GM21423 (cell line): ENCODE data around the gene SNX10.

Experiments used
- ATAC-seq: cut with Tn5 transposase; IDR thresholded peaks from one replicate; pipeline ENCODE4 v1.9.1; 2021; ENCODE audit warnings: mild to moderate bottlenecking, moderate library complexity; ENCODE audit not compliant: unreplicated experiment

The SNX10 gene

DNA sequence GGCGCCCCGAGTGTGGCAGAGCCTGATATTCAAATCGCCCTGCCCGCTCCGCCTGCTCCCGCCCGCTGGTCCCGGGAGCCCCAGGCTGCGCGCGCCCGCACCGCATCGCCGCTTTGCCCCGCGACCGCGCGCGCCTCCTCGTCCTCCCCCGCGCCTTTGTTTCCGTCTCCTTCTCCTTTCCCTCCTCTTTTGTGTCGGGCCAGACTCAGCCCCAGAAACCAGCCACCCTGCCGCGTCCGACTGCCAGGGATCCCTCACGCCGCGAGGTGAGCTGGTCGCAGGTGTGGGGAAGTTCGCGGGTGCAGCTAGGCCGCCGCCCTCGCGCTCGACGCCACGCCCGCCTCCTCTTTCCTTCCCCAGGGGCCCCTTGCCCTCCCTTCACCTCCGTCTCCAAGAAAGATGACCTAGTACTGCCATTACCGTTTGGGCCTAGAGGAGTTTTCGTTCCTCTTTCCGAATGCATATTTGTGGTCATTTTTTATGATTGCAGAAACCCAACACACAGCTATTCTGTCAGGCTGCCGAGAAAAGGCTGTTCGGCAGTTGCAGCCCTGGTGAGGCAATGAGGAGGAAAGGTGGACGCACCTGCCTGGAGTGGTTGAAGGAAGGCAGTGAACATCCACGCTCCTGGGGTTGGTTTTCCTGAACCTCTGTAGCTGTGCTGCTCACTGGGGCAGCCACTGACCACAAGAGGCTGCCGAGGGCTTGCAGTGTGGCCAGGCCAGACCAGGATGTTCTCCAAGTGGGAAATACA is 107.3 kb downstream of the SNX10 start:
- ATAC-seq = peak; percentile 91

DNA sequence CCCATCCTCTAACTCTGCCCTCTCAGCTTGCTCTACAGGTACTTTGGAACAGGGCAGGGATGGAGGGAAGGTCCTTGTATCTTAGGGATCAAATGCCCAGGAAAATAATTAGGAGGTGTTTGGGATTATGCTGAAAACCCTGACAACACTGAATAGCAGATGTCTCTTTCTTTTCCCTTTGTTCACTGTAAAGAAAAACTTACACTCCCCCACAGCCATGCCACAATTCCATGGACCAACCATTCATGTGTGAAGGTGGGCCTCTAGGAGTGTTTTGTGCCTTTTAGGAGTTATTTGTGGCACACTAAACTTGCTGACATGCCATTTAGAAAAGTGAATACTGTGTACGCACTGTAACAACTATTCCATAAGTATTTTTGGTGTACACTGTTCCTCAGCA is 108.1 kb downstream of the SNX10 start:
- ATAC-seq = no peak

DNA sequence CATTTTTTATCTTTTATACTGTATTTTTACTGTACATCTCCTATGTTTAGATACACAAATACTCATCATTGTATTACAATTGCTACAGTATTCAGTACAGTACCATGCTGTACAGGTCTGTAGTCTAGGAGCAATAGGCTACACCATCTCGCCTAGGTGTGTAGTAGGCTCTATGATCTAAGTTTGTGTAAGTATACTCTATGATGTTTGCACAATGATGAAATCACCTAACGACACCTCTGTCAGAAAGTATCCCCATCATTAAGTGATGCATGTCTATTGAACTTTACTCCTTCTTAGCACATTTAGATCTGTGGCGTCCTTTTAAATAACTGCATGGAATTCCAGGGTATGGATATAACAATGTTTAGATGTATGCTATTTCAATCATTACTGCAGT is 112.0 kb downstream of the SNX10 start:
- ATAC-seq = no peak

DNA sequence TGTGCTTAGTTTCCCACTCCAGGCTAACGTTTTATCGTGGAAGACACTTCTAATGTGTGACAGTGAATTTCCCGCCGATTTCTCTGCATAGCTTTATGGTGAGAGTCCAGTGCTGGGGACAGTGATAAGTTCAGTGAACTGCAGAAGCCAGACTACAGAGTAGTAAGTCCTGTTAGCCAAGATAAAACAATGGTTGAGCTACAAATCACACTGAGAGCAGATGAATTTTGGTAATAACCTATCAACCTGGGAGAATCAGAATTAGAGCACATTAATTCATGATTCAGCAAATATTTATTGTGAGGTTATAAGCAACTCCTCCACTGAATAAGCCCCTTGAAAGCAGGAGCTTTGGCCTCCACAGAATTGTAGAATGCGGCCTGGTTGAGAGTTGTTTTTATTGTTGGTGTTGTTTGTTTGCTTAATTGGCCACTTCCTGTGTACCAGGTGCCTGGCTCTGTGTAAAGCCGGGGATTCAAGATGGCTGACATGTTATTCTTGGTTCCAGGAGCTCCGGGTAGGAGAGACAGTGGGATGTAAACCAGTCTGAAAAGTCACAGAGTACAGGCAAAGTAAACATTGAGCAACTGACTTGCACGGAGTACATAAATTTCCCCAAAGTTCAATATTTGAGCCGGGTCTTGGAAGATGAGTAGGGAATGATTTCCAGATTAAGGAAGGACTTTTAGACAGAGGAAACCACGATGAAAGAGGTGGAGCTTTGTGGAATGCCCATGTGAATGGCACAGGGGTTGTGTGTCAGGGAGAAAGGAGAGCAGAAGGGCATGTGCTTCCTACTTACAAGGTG is 112.7 kb downstream of the SNX10 start:
- no peak for ATAC-seq

DNA sequence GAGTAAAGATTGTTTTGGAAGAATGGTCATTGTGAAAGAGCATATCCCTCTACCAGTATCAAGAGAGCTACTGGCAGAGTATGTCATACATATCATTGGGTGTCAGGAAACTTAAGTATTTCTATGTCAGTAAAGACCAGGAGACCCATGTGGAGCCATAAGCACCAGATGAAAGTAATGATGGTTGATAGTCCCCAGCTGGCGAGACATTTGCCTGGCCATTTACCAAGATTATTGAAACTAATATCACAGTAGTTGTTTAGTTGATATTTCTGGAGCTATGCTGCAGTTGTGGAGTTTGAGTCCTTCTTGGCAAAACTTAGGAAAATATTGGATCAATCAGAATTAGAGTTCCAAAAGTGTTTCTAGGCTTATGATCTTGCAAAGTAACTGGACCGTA is 114.8 kb downstream of the SNX10 start:
- ATAC-seq = no peak

DNA sequence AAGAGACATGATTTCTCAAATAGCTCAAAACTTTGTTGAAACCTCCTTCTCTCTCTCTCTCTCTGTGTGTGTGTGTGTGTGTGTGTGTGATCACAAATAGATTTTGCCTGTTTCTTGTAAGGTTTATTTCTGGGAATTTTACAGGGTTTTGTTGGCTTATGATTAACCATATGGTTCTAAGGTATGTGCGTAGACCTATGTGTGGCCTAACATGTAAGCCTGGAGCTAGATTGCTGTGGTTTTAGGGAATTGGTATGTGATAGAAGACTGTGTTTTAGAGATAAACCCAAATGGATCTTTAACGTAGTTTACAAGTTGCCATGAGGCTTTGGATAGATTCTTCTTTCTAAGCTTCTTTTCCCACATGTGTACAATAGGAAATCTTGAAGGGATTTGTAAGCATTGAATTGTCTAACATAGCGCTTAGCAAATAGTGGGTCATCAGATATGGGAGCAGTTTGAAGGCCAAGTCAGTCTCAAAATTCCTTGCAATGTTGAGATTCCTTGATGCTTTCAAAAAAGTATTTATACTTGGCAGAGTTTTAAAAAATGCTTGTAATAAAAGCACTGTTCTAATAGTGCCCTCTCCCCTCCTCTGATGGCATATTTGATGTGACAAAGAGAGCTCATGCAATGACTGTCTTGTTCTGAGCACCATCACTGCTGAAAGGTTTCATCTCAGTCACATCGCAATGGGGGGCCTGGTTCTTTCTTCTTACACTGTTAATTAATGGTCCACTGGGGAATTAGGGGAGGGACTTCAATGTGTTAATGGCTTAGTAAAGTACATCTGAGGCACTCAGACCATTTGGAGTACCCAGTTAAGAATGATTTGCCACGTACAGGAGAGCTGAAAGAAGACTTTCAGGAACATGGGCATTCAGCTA is 118.2 kb downstream of the SNX10 start:
- ATAC-seq = no peak

DNA sequence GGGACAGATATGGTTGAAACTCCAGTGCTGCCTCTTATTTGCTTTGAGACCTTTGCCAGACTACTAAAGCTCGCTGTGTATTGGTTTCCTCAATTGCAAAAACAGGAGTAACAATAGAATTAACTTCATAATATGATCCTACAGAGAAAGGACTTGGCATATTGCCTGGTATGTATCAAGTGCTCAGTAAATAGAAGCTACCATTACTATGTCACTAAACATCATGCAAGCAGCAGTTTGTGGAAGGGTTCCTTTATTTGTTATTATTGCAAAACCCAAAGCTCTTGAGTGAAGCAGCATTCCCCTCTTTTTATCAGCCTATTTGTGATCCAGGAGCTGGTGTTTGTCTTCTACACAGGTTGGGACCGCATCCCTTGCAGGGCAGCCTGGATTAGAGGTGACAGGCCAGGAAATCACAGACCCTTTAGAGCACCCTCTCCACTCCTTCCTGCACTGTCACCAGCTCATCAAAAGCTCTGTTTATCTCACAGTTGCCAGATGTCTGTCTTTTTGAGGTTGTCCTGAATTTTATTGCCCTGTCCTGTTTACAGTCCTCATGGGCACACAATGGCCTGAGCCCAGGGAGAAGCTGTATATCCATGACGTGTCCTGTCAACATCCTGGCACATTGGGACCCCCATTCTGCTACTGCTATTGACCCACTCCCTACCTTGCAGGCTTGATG is 121.5 kb downstream of the SNX10 start:
- ATAC-seq = no peak

DNA sequence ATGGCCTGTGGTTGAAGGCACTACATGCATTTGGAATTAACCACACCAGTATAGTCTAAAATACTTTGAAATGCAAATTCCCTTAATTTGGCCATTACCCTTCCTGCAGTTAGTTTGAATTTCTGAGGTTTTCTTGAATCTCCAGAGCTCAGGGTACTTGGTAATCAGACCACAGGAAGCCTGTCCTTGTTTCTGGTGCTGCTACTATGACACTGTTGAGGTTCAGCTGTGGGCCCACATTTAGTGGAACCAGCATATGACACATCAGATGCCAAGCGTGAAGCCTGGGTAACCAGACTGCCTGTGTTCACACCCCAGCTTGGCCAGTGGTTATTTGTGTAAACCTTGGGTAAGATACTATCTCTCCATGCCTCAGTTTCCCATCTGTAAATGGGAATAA is 124.3 kb downstream of the SNX10 start:
- ATAC-seq = no peak

DNA sequence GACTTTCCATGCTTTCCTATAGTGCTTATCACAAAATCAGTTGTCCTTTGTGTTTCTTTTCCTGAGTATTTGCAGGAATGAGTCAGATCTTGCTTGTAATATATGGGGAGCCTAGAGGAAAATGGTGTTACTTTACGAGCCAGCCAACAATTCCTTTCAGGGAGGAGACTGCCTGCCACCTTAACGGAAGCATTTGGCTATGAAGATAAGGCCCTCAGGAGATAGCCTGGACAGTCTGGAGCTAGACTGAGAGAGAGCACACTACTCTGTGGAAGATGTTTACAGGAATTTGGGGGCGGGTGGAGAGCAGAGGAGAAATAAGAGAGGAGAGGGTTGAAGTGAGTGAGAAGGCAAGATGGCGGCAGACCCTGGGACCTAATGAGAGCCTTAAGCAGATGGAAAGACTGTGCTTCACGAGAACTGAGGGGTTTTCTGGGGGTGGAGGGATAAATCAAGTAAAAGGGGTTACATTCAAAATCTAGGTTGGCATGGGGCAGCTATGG is 126.3 kb downstream of the SNX10 start:
- ATAC-seq = no peak

DNA sequence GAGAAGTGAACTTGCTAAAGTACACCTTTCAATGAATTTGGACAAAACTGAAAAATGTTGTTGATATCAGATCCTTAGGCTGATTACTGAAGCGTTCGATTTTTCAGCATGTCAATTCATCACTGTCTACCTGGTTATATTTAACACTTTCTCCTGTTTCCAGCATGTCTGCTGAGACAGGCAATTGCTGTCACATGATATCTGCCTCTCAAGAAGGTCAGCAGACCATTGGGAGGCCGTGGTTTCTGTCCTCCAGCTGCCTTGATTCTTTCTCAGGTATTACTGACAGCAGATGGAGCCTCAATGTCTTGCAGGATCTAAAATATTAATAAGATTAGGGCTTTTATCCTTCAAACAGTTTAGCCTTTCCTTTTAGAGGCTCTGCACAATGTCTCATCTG is 127.5 kb downstream of the SNX10 start:
- ATAC-seq = no peak

DNA sequence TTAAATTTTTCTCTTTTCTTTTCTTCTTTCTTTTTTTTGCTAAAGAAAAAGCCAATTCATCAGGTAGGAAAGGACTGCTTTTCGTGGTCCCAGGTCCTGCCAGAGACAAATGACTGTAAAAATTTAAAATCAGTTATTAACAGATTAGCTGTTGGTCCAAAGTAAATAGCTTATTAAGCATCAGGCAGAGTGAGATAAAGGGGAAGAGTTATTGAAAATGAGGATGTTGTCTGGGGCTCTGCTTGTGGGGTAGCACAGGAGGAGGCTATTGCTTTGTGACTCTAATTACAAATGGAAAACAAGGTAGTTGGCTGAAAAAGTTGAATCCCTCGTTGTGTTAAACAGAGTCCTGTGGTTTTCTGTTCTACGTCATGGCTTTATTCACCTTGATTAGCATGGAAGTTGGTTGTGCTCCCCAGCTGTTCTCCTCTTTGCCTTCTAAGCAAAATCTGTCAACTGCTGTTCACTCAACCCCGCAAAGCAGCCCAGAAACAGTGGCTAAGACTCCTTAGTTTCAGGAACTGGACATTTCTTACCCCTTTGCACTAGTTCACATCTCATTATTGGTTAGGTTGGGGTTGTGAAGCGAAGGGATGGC is 128.9 kb downstream of the SNX10 start:
- no peak for ATAC-seq

DNA sequence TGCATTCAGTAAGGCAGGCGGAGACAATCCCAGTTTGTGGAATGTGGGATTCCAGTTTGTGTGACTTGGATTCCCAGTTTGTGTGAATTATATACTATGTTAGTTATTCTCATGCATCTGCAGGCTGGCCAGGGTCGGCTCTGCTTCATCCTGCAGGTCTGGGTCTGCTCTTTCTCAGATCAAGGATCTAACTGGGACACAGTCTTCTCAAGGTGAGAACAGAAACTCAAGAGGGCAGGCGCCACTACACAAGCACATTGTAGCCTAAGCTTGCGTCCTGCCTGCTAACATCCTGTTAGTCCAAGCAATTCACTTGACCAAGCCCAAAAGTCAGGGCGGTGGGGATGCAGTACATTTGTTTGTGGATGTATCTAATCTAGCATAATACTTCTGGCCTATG is 131.1 kb downstream of the SNX10 start:
- no peak for ATAC-seq

DNA sequence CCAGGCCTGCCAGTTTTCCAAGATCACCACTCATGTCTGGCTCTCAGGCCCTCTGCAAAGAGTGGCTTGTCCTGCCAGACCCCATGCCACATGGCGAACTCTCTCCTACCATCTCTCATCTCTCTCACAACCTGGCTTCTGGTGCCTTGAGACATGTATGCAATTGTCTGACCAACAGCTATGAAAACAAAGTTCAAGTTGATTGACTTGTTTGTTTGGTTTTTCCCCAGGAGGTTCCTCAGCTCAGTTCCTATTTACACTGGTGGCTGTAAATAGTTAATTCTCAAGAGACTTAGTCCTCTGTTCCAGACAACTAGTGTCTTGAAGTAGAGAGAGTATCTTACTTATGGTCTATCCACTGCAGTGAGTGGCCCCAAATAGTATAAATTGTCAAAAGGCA is 131.8 kb downstream of the SNX10 start:
- no peak for ATAC-seq
